GM23338 (cell line): ENCODE measurements around the gene KCTD2. TPM values are rescaled to one million over a fixed set of nuclear protein-coding genes. Genes with fewer than 3 reads are reported as not detected.

Experiments
- ATAC-seq: fragments of 200-7000 bp; cut with Tn5 transposase; 3 replicates; pipeline ENCODE4 v1.9.1; 2020
- DNase-seq: peaks from one replicate; pipeline ENCODE4 v3.0.0-alpha.2; 2015; ENCODE audit warnings: low spot score
- H2AFZ ChIP-seq: fragments of 200-600 bp; sonication (generic); 2 replicates; pipeline ENCODE4 v1.8.0; 2016; ENCODE audit warnings: antibody characterized with exemption, mild to moderate bottlenecking, moderate library complexity
- H3F3A ChIP-seq: fragments of 200-600 bp; sonication (generic); replicated peaks from 2 replicates; pipeline ENCODE4 v1.8.0; 2017; ENCODE audit warnings: antibody characterized with exemption, mixed run types, low read depth
- H3K27ac ChIP-seq: fragments of 200-600 bp; sonication (generic); 2 replicates; pipeline ENCODE4 v1.6.1; 2016; ENCODE audit warnings: low read depth
- H3K27me3 ChIP-seq: fragments of 200-600 bp; sonication (generic); 2 replicates; pipeline ENCODE4 v1.8.0; 2016; ENCODE audit warnings: mild to moderate bottlenecking, mixed run types, moderate library complexity; ENCODE audit not compliant: insufficient read depth
- H3K36me3 ChIP-seq: fragments of 200-600 bp; sonication (generic); 2 replicates; pipeline ENCODE4 v1.8.0; 2016; ENCODE audit warnings: mild to moderate bottlenecking; ENCODE audit not compliant: insufficient read depth
- H3K4me1 ChIP-seq: fragments of 200-600 bp; sonication (generic); 2 replicates; pipeline ENCODE4 v1.8.0; 2016; ENCODE audit warnings: mild to moderate bottlenecking, moderate library complexity; ENCODE audit not compliant: insufficient read depth
- H3K4me2 ChIP-seq: fragments of 200-600 bp; sonication (generic); 2 replicates; pipeline ENCODE4 v1.7.1; 2017; ENCODE audit warnings: mixed run types
- H3K4me3 ChIP-seq: fragments of 200-600 bp; sonication (generic); 2 replicates; pipeline ENCODE4 v1.6.1; 2016; ENCODE audit warnings: mixed run types
- H3K79me2 ChIP-seq: fragments of 200-600 bp; sonication (generic); replicated peaks from 2 replicates; pipeline ENCODE4 v1.8.0; 2017; ENCODE audit warnings: mild to moderate bottlenecking; ENCODE audit not compliant: insufficient read depth
- H3K9me2 ChIP-seq: fragments of 200-600 bp; sonication (generic); 2 replicates; pipeline ENCODE4 v1.8.0; 2017; ENCODE audit not compliant: insufficient read depth
- H4K20me1 ChIP-seq: fragments of 200-600 bp; sonication (generic); replicated peaks from 2 replicates; pipeline ENCODE4 v1.8.0; 2017; ENCODE audit warnings: mild to moderate bottlenecking; ENCODE audit not compliant: insufficient read depth
- H3K27ac Mint-ChIP-seq: 2 replicates; pipeline ENCODE4 v1.8.0; 2020; ENCODE audit warnings: inconsistent platforms, mild to moderate bottlenecking, moderate library complexity, mixed read lengths
- H3K27me3 Mint-ChIP-seq: 3 replicates; pipeline ENCODE4 v1.8.0; 2022; ENCODE audit warnings: low read depth, mild to moderate bottlenecking, moderate library complexity, mixed read lengths, inconsistent platforms; ENCODE audit not compliant: insufficient read depth, poor library complexity
- H3K36me3 Mint-ChIP-seq: 3 replicates; pipeline ENCODE4 v1.8.0; 2021; ENCODE audit warnings: low read depth, mild to moderate bottlenecking, inconsistent platforms, moderate library complexity, mixed read lengths
- H3K4me1 Mint-ChIP-seq: 3 replicates; pipeline ENCODE4 v1.8.0; 2020; ENCODE audit warnings: mild to moderate bottlenecking, inconsistent platforms, mixed read lengths
- H3K4me3 Mint-ChIP-seq: 3 replicates; pipeline ENCODE4 v1.8.0; 2021; ENCODE audit warnings: moderate library complexity, mild to moderate bottlenecking, inconsistent platforms, mixed read lengths
- H3K9me3 Mint-ChIP-seq: 3 replicates; pipeline ENCODE4 v1.8.0; 2020; ENCODE audit warnings: moderate library complexity, mild to moderate bottlenecking, inconsistent platforms, mixed read lengths
- CREB1 ChIP-seq: fragments of 250-450 bp; sonication (Bioruptor Pico); IDR thresholded peaks from 2 replicates; pipeline ENCODE4 v1.5.0; 2020; ENCODE audit warnings: low read depth, mild to moderate bottlenecking, moderate library complexity
- CTCF ChIP-seq, 2 experiments: fragments of 200-600 bp in 1 of 2; sonication (generic) in 1 of 2; conservative IDR thresholded peaks; 2 replicates each; pipeline versions ENCODE4 v1.5.1 to v1.6.1; 2016 to 2017; ENCODE audit warnings: antibody characterized with exemption in 2 of 2, low read depth in 2 of 2, mild to moderate bottlenecking in 2 of 2, moderate library complexity in 1 of 2
- EZH2 ChIP-seq: fragments of 200-600 bp; sonication (generic); IDR thresholded peaks from one replicate; pipeline ENCODE4 v1.8.0; 2017; ENCODE audit warnings: antibody characterized with exemption, mild to moderate bottlenecking, low read depth; ENCODE audit not compliant: unreplicated experiment
- EZH2phosphoT487 ChIP-seq: fragments of 200-600 bp; sonication (generic); IDR thresholded peaks from one replicate; pipeline ENCODE4 v1.8.1; 2018; ENCODE audit warnings: antibody characterized with exemption; ENCODE audit not compliant: unreplicated experiment
- JUNB ChIP-seq: IDR thresholded peaks from one replicate; pipeline ENCODE4 v1.6.1; 2016; ENCODE audit warnings: antibody characterized with exemption; ENCODE audit not compliant: unreplicated experiment
- NANOG ChIP-seq: IDR thresholded peaks from 2 replicates; pipeline ENCODE4 v1.6.1; 2016; ENCODE audit warnings: antibody characterized with exemption, borderline replicate concordance
- POLR2AphosphoS5 ChIP-seq: IDR thresholded peaks from 2 replicates; pipeline ENCODE4 v1.6.1; 2016; ENCODE audit warnings: antibody characterized with exemption, low read depth
- REST ChIP-seq: IDR thresholded peaks from one replicate; pipeline ENCODE4 v1.6.1; 2018; ENCODE audit warnings: antibody characterized with exemption; ENCODE audit not compliant: unreplicated experiment
- STAT1 ChIP-seq: IDR thresholded peaks from one replicate; pipeline ENCODE4 v1.6.1; 2016; ENCODE audit warnings: antibody characterized with exemption; ENCODE audit not compliant: unreplicated experiment
- ZNF114 ChIP-seq: fragments of 250-450 bp; sonication (Bioruptor Pico); IDR thresholded peaks from 2 replicates; pipeline ENCODE4 v1.5.0; 2020; ENCODE audit warnings: mild to moderate bottlenecking, moderate library complexity
- ZNF331 ChIP-seq: fragments of 250-450 bp; sonication (Bioruptor Pico); IDR thresholded peaks from 2 replicates; pipeline ENCODE4 v1.5.0; 2020; ENCODE audit warnings: low read depth, mild to moderate bottlenecking, moderate library complexity
- polyA plus RNA-seq: library from polyadenylated mRNA; unstranded; fragments of >200 nt; fragmentation: Nextera tagmentation; extraction: Ambion mirVana; gene quantifications from 2 replicates; pipeline ENCODE4 v1.2.1, GENCODE V29; 2016
- total RNA-seq: library from RNA; depleted of rRNA; stranded (reverse); fragments of >200 nt; shearing (Covaris generic); gene quantifications from 2 replicates; pipeline ENCODE4 v1.2.3, GENCODE V29; 2014

KCTD2 gene
- total and polyA plus RNA-seq, 2 experiments from 2014 or later, result 7.4 to 30.0 TPM

- ATAC-seq (no peak), DNase-seq (no peak)
- no peak overlapping the region for H3K4me3 ChIP-seq
- H3K27me3 Mint-ChIP-seq, result peaks cover 6% of the 10 kb centered on the region
- no peak overlapping the region for H3K27ac Mint-ChIP-seq
- no peaks in the 10 kb centered on the region for H3K9me3 Mint-ChIP-seq
- H2AFZ ChIP-seq, result no peak overlapping the region
- H3K36me3 Mint-ChIP-seq, result peaks cover 13% of the 10 kb centered on the region; the same call in 2 of the 3 replicates
- H3K4me1 Mint-ChIP-seq, result no peaks in the 10 kb centered on the region; the same call in 2 of the 3 replicates
- H3F3A ChIP-seq, result no peaks in the 10 kb centered on the region
- H3K27me3 ChIP-seq, result no peaks in the 10 kb centered on the region
- H3K4me3 Mint-ChIP-seq, result no peak overlapping the region
- no peaks in the 10 kb centered on the region for H3K4me1 ChIP-seq
- TF ChIP-seq STAT1 (no peak), JUNB (no peak), EZH2phosphoT487 (no peak), NANOG (no peak)
- H3K4me2 ChIP-seq, result no peak overlapping the region
- H3K9me2 ChIP-seq, result no peaks in the 10 kb centered on the region
- H3K79me2 ChIP-seq, result no peaks in the 10 kb centered on the region
- peaks cover 3% of the 10 kb centered on the region; the same call in 1 of the 2 replicates for H3K36me3 ChIP-seq
- no peak overlapping the region for H3K27ac ChIP-seq
- peaks cover 14% of the 10 kb centered on the region; the same call in 1 of the 2 replicates for H4K20me1 ChIP-seq
Measured at GRCh38 chr17:74998783-74999182, 48.2 kb upstream of the KCTD2 start.

- H3K36me3 ChIP-seq, result peaks cover 3% of the 10 kb centered on the region; the same call in 1 of the 2 replicates
- H3K9me2 ChIP-seq, result no peaks in the 10 kb centered on the region
- ATAC-seq, result no peak
- H3K27ac ChIP-seq, result no peak overlapping the region
- no peaks in the 10 kb centered on the region; the same call in 2 of the 3 replicates for H3K4me1 Mint-ChIP-seq
- H3F3A ChIP-seq, result no peaks in the 10 kb centered on the region
- DNase-seq, result no peak
- peaks cover 13% of the 10 kb centered on the region; the same call in 2 of the 3 replicates for H3K36me3 Mint-ChIP-seq
- no peaks in the 10 kb centered on the region for H3K9me3 Mint-ChIP-seq
- H3K4me3 ChIP-seq, result no peak overlapping the region
- H3K4me2 ChIP-seq, result no peak overlapping the region
- no peak overlapping the region for H3K4me3 Mint-ChIP-seq
- H3K27me3 Mint-ChIP-seq, result peaks cover 6% of the 10 kb centered on the region
- no peak overlapping the region for H2AFZ ChIP-seq
- H3K4me1 ChIP-seq, result no peaks in the 10 kb centered on the region
- H3K79me2 ChIP-seq, result no peaks in the 10 kb centered on the region
- H4K20me1 ChIP-seq, result peaks cover 11% of the 10 kb centered on the region; the same call in 1 of the 2 replicates
- no peak overlapping the region for H3K27ac Mint-ChIP-seq
- no peaks in the 10 kb centered on the region for H3K27me3 ChIP-seq
- no peak for TF ChIP-seq ZNF331
- no peak for TF ChIP-seq ZNF114 (CRISPR knock-in tag)
- no peak for TF ChIP-seq STAT1
- no peak for TF ChIP-seq REST
- TF ChIP-seq CREB1 (CRISPR knock-in tag), result no peak
- no peak for TF ChIP-seq JUNB
- no peak for TF ChIP-seq CTCF (conservative IDR thresholded peaks at IDR 0.05; ENCODE audit: low read depth in 2 of 2)
- no peak for TF ChIP-seq NANOG
- no peak for TF ChIP-seq EZH2
- no peak for TF ChIP-seq POLR2AphosphoS5
Measured at GRCh38 chr17:74999523-74999922, 47.5 kb upstream of the KCTD2 start.
